ENCODE results near the gene PTPRU. TPM values are rescaled to one million over a fixed set of nuclear protein-coding genes. Genes with fewer than 3 reads are reported as not detected.
A peak's percentile ranks its signal among the peaks of the same experiment; 100 is the strongest.

The PTPRU gene
- total RNA-seq, 6 experiments from 2014 or later: 5.6 to 8.1 (median 7.0) TPM

DNA sequence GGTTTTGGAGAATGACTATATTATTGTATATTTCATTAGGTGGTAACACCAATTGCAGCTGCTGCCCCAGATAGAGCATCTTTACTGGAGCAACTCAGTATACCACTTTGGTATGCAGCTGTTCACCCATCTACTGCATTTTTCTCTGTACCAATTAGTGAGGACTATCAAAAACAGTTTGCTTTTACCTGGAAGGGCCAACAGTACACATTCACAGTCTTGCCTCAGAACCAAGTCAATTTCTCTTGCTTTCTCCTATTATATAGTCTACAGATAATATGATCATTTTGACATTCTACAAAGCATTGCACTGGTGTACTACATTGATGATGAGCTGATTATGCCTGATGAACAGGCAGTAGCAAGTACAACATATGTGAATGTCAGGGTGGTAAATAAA is 99.3 kb downstream of the PTPRU start:
- Mint-ChIP-seq H3K27me3 (ENCODE audit: insufficient read depth) (peaks cover 15% of the 10 kb centered on the region), H3K36me3 (ENCODE audit: low read depth) (no peaks in the 10 kb centered on the region), H3K9me3 (no peaks in the 10 kb centered on the region), H3K4me1 (ENCODE audit: low read depth) (no peaks in the 10 kb centered on the region), H3K27ac (no peak overlapping the region), H3K4me3 (no peak overlapping the region)
- no peak for DNase-seq
- TF ChIP-seq, protein P1, sequence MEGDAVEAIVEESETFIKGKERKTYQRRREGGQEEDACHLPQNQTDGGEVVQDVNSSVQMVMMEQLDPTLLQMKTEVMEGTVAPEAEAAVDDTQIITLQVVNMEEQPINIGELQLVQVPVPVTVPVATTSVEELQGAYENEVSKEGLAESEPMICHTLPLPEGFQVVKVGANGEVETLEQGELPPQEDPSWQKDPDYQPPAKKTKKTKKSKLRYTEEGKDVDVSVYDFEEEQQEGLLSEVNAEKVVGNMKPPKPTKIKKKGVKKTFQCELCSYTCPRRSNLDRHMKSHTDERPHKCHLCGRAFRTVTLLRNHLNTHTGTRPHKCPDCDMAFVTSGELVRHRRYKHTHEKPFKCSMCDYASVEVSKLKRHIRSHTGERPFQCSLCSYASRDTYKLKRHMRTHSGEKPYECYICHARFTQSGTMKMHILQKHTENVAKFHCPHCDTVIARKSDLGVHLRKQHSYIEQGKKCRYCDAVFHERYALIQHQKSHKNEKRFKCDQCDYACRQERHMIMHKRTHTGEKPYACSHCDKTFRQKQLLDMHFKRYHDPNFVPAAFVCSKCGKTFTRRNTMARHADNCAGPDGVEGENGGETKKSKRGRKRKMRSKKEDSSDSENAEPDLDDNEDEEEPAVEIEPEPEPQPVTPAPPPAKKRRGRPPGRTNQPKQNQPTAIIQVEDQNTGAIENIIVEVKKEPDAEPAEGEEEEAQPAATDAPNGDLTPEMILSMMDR (IDR thresholded peaks at IDR 0.05): no peak

DNA sequence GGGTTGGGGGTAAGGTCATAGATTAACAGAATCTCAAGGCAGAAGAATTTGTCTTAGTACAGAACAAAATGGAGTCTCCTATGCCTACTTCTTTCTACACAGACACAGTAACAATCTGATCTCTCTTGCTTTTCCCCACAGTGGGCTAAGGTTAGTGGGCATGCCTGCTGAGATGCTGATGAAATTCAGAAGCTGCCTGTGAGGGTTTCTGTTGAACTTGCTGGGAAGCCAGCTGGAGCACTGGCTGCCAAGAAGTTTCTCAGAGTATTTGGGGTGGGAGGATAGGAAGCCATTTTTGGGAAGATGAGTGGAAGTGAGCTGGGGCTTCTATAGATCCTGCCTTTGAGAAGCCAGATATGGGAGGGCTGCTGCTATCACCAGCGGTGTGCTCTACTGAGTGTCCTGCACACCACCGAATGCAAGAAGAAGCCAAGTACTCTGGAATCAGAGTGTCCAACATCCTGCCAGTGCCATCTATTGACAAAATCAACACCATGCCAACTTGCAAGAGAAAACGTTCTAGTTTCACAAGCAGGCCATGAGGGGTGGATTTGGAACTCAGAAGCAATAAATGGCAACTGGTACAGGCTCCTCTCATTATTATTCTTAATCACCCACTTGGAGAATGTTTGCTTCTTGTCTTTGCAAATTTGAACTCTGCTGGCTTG is 102.7 kb downstream of the PTPRU start:
- Mint-ChIP-seq H3K9me3 (no peaks in the 10 kb centered on the region), H3K4me3 (no peak overlapping the region), H3K27ac (no peak overlapping the region), H3K27me3 (ENCODE audit: insufficient read depth) (peaks cover 20% of the 10 kb centered on the region), H3K4me1 (ENCODE audit: low read depth) (no peaks in the 10 kb centered on the region), H3K36me3 (ENCODE audit: low read depth) (no peaks in the 10 kb centered on the region)
- DNase-seq: no peak
- TF ChIP-seq, protein P1 (IDR thresholded peaks at IDR 0.05): no peak

DNA sequence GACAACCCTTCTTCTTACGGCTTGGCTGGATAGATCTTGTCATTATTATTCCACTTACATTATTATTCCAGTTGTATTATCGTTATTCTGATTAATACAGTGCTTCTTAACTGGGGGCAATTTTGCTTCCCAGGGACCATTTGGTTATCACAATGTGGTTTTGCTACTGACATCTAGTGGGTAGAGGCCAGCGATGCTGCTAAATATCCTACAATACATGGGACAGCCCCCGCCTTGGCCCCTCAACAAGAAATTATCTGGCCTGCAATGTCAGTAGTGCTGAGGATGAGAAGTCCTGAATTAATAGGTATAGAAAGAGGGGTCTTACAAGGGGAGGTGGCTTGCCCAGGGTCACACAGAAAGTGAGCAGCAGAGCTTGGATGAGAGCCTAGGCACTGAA is 105.6 kb downstream of the PTPRU start:
- H3K4me1 Mint-ChIP-seq (ENCODE audit: low read depth): no peaks in the 10 kb centered on the region
- H3K27ac Mint-ChIP-seq: no peak overlapping the region
- no peak overlapping the region for H3K4me3 Mint-ChIP-seq
- peaks cover 19% of the 10 kb centered on the region for H3K27me3 Mint-ChIP-seq (ENCODE audit: insufficient read depth)
- no peaks in the 10 kb centered on the region for H3K9me3 Mint-ChIP-seq
- DNase-seq: no peak
- TF ChIP-seq, protein P1 (IDR thresholded peaks at IDR 0.05): peak; percentile 35; the same call in 1 of the 2 replicates
- H3K36me3 Mint-ChIP-seq (ENCODE audit: low read depth): no peaks in the 10 kb centered on the region

DNA sequence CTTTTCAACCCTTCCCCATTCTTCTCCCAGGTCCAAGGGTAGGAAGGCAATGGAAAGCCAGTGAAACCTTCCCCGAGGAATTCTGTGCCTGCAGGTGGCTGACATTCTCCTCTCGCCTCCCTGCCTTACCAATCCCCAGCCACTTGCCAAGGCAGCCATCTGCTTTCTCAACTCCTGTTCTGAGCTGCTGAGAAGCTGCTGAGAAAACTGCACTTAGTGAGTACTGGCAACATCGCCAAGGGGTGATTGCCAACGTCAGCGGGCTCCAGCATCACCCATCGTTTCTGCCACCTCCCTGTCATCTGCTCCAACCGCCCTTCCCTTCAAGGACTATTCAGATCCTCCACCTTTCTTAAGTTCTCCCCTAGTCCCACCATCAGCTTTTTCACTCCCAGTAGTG is 106.0 kb downstream of the PTPRU start:
- Mint-ChIP-seq H3K27ac (no peak overlapping the region), H3K4me1 (ENCODE audit: low read depth) (no peaks in the 10 kb centered on the region), H3K9me3 (no peaks in the 10 kb centered on the region), H3K4me3 (no peak overlapping the region), H3K27me3 (ENCODE audit: insufficient read depth) (peaks cover 21% of the 10 kb centered on the region), H3K36me3 (ENCODE audit: low read depth) (no peaks in the 10 kb centered on the region)
- DNase-seq: no peak
- TF ChIP-seq, protein P1 (IDR thresholded peaks at IDR 0.05): no peak

DNA sequence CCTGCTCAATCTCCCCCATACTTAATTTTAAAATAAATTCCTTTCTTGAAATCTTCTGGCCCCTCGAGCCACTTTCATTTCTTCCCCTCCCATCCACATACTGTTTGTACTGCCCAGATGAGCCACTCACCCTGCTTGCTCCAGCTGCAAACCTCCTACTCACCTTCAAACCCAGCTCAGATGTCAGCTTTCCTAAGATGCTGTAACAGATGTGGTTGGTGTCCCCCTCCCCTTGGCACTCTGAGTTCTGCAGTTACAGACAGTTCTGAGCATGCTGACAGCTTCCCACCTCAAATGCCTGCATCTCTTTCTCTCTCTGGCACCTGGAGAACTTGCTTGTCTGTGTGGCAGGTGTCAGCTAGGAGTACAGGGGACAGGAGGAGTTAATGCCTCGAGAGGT is 106.7 kb downstream of the PTPRU start:
- H3K9me3 Mint-ChIP-seq: no peaks in the 10 kb centered on the region
- H3K4me3 Mint-ChIP-seq: no peak overlapping the region
- no peak for DNase-seq
- peaks cover 19% of the 10 kb centered on the region for H3K27me3 Mint-ChIP-seq (ENCODE audit: insufficient read depth)
- no peak overlapping the region for H3K27ac Mint-ChIP-seq
- H3K36me3 Mint-ChIP-seq (ENCODE audit: low read depth): no peaks in the 10 kb centered on the region
- no peaks in the 10 kb centered on the region for H3K4me1 Mint-ChIP-seq (ENCODE audit: low read depth)
- TF ChIP-seq, protein P1 (IDR thresholded peaks at IDR 0.05): no peak

Measured in HFFc6 (cell line).